CD4-positive, alpha-beta T cell (primary cell): ENCODE data around the gene MMP20. TPM values are rescaled to one million over a fixed set of nuclear protein-coding genes. Genes with fewer than 3 reads are reported as not detected.
A peak's percentile ranks its signal among the peaks of the same experiment; 100 is the strongest.

ENCODE experiments used
- ATAC-seq: fragments of 200-7000 bp; cut with Tn5 transposase; one replicate; pipeline ENCODE4 v1.10.0; 2022; ENCODE audit warnings: mild to moderate bottlenecking; ENCODE audit not compliant: poor library complexity
- CTCF ChIA-PET: fragments of 350-600 bp; sonication (Branson Sonifier 250); formaldehyde crosslinking; loops from one replicate; lab custom pipeline; 2021; ENCODE audit warnings: antibody characterized with exemption, inconsistent platforms; lab: Charles Lee
- POLR2A ChIA-PET: fragments of 350-600 bp; sonication (Branson Sonifier 250); formaldehyde crosslinking; loops from one replicate; lab custom pipeline; 2021; ENCODE audit warnings: antibody characterized with exemption, inconsistent platforms; lab: Charles Lee
- DNase-seq, 14 experiments: peaks; one replicate each; pipeline ENCODE4 v3.0.0-alpha.2; 2013 to 2020; ENCODE audit warnings: mixed read lengths in 2 of 14
- H3K27ac ChIP-seq, 2 donors: one replicate each; pipeline versions ENCODE4 v1.5.1 to v1.7.0; 2013; ENCODE audit warnings: low read length in 2 of 2, low read depth in 1 of 2, mild to moderate bottlenecking in 1 of 2
- H3K27me3 ChIP-seq, 2 experiments: 1 replicate in 1 of 2; 2 replicates in 1 of 2; pipeline versions ENCODE4 v1.6.1 to v1.7.0; 2013; ENCODE audit warnings: low read length in 2 of 2, control low read depth in 1 of 2, mild to moderate bottlenecking in 1 of 2, moderate library complexity in 1 of 2; ENCODE audit not compliant: insufficient read depth in 2 of 2, control insufficient read depth in 1 of 2
- H3K36me3 ChIP-seq: one replicate; pipeline ENCODE4 v1.6.1; 2013; ENCODE audit warnings: low read length, control low read depth; ENCODE audit not compliant: insufficient read depth
- H3K4me1 ChIP-seq: one replicate; pipeline ENCODE4 v1.6.1; 2013; ENCODE audit warnings: low read length, control low read depth; ENCODE audit not compliant: insufficient read depth
- H3K4me3 ChIP-seq: one replicate; pipeline ENCODE4 v1.5.1; 2013; ENCODE audit warnings: mild to moderate bottlenecking, low read length, moderate library complexity
- H3K9me3 ChIP-seq, 2 experiments: 1 replicate in 1 of 2; 2 replicates in 1 of 2; pipeline versions ENCODE4 v1.6.1 to v1.7.0; 2013; ENCODE audit warnings: low read length in 2 of 2, mild to moderate bottlenecking in 2 of 2, control low read depth in 1 of 2, moderate library complexity in 1 of 2; ENCODE audit not compliant: control insufficient read depth in 1 of 2, insufficient read depth in 1 of 2
- H3K27ac Mint-ChIP-seq: one replicate; pipeline ENCODE4 v1.8.0; 2020; ENCODE audit warnings: mixed read lengths
- H3K27me3 Mint-ChIP-seq: one replicate; pipeline ENCODE4 v1.8.0; 2021; ENCODE audit warnings: mixed read lengths
- H3K36me3 Mint-ChIP-seq: one replicate; pipeline ENCODE4 v1.8.0; 2021; ENCODE audit warnings: low read depth, mixed read lengths
- H3K4me1 Mint-ChIP-seq: one replicate; pipeline ENCODE4 v1.8.0; 2021; ENCODE audit warnings: low read depth, mixed read lengths
- H3K4me3 Mint-ChIP-seq: one replicate; pipeline ENCODE4 v1.8.0; 2020; ENCODE audit warnings: mild to moderate bottlenecking, mixed read lengths
- H3K9me3 Mint-ChIP-seq: one replicate; pipeline ENCODE4 v1.8.0; 2020; ENCODE audit warnings: mixed read lengths
- intact Hi-C, 2 experiments: fragments of 100-400 bp; cut with DNase I in 1 of 2; cut with micrococcal nuclease in 1 of 2; formaldehyde crosslinking; loops; one replicate each; pipeline versions ENCODE4 v1.15.1 to v1.9.0; 2023 to 2025; cut with DNase I, micrococcal nuclease
- total RNA-seq, 174 experiments: library from RNA in 2 of 174; stranded (reverse) in 2 of 174; gene quantifications; one replicate each; pipeline ENCODE4 v1.2.3 and lab custom pipeline; 2021 to 2026
- TF ChIP-seq, protein P1 (sequence below): fragments of 200-600 bp; IDR thresholded peaks from one replicate; pipeline ENCODE4 v1.8.0; 2022; ENCODE audit warnings: antibody characterized with exemption, mild to moderate bottlenecking

MMP20 gene
- total RNA-seq, 2 experiments from 2014 or later = not detected

DNA sequence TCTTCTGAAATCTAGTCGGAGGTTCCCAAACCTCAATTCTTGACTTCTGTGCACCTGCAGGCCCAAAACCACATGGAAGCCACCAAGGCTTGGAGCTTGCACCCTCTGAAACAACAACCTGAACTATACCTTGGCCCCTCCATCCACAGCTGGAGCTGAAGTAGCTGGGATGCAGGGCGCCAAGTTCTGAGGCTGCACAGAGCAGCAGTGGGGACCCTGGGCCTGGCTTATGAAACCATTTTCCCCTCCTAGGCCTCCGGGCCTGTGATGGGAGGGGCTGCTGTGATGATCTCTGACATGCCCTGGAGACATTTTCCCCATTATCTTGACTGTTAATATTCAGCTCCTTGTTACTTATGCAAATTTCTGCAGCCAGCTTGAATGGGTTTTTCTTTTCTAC, 56.3 kb downstream of the MMP20 start:
- ChIA-PET CTCF (no interaction called here), POLR2A (no interaction called here)
- Mint-ChIP-seq H3K4me1 (peaks cover under 1% of the 10 kb centered on the region), H3K36me3 (no peaks in the 10 kb centered on the region), H3K4me3 (no peak overlapping the region), H3K27me3 (no peaks in the 10 kb centered on the region), H3K27ac (no peak overlapping the region), H3K9me3 (peaks cover 7% of the 10 kb centered on the region)
- intact Hi-C loops = no loop called here
- Histone ChIP-seq H3K4me1 (no peaks in the 10 kb centered on the region), H3K9me3 (peaks cover 4 to 7% of the 10 kb centered on the region in 2 experiments), H3K36me3 (no peaks in the 10 kb centered on the region), H3K27ac (no peak overlapping the region), H3K27me3 (no peaks in the 10 kb centered on the region), H3K4me3 (no peak overlapping the region)
- ATAC-seq (no peak), DNase-seq (no peak)
- TF ChIP-seq, protein P1, sequence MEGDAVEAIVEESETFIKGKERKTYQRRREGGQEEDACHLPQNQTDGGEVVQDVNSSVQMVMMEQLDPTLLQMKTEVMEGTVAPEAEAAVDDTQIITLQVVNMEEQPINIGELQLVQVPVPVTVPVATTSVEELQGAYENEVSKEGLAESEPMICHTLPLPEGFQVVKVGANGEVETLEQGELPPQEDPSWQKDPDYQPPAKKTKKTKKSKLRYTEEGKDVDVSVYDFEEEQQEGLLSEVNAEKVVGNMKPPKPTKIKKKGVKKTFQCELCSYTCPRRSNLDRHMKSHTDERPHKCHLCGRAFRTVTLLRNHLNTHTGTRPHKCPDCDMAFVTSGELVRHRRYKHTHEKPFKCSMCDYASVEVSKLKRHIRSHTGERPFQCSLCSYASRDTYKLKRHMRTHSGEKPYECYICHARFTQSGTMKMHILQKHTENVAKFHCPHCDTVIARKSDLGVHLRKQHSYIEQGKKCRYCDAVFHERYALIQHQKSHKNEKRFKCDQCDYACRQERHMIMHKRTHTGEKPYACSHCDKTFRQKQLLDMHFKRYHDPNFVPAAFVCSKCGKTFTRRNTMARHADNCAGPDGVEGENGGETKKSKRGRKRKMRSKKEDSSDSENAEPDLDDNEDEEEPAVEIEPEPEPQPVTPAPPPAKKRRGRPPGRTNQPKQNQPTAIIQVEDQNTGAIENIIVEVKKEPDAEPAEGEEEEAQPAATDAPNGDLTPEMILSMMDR = no peak

DNA sequence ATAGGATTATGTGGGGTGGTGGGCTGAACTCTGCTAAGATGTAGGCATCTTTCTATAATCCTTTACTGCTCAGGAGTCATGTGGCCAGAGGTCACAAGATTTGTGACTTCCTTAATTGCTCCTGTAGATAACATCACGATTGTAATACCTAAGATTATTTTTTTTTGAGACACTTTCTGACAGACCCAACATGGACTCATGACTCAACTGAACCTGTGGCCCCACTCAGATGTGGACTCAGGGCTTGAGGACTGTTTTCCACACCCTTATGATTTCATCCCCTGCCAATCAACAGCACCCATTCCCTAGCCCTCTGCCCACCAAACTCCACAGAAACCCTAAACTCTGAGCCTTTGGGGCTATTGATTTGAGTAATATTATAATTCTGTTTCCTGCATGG, 59.0 kb downstream of the MMP20 start:
- Histone ChIP-seq H3K27ac (no peak overlapping the region), H3K27me3 (no peaks in the 10 kb centered on the region), H3K4me1 (peaks cover 4% of the 10 kb centered on the region), H3K36me3 (no peaks in the 10 kb centered on the region), H3K4me3 (no peak overlapping the region), H3K9me3 (peaks cover 4 to 7% of the 10 kb centered on the region in 2 experiments)
- Mint-ChIP-seq H3K4me3 (no peak overlapping the region), H3K27me3 (no peaks in the 10 kb centered on the region), H3K27ac (no peak overlapping the region), H3K9me3 (peaks cover 7% of the 10 kb centered on the region), H3K36me3 (no peaks in the 10 kb centered on the region), H3K4me1 (peaks cover 25% of the 10 kb centered on the region)
- intact Hi-C loops = no loop called here
- ChIA-PET POLR2A (no interaction called here), CTCF (no interaction called here)
- TF ChIP-seq, protein P1 = no peak
- ATAC-seq (no peak), DNase-seq (no peak)

DNA sequence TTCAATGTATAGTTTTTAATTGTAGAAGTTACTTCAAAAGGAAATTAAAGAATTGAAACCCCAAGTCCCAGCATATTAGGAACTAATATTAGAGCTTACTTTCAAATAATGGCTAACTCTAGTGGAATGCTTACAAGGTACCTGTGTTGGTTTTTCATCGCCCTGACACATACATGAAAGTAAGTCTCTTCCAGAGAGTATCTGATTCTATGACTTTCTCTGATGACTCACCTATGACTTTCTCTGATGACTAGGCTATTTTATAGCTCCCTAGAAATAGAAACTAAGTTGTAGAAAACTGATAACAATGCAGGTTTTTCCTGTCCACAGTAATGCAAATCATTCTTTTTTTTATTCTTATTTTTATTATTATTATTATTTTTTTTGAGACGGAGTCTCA, 61.0 kb downstream of the MMP20 start:
- no peak for ATAC-seq
- no peak overlapping the region for H3K27ac Mint-ChIP-seq
- intact Hi-C loops = no loop called here

More for the DNA sequence above, 61.0 kb downstream of the MMP20 start:
- Histone ChIP-seq H3K36me3 (no peaks in the 10 kb centered on the region), H3K27ac (no peak overlapping the region), H3K9me3 (peaks cover 4 to 7% of the 10 kb centered on the region in 2 experiments), H3K4me1 (peaks cover 7% of the 10 kb centered on the region), H3K27me3 (no peaks in the 10 kb centered on the region), H3K4me3 (no peak overlapping the region)
- H3K4me1 Mint-ChIP-seq = peaks cover 45% of the 10 kb centered on the region
- CTCF ChIA-PET = no interaction called here
- H3K9me3 Mint-ChIP-seq = peaks cover 6% of the 10 kb centered on the region
- no peak overlapping the region for H3K4me3 Mint-ChIP-seq
- POLR2A ChIA-PET = interaction anchor here (0.6 to 1.2 kb wide), 2 partner anchors 25 to 38 kb away, joined by 3 read pairs; no protein-coding TSS in a partner anchor
- TF ChIP-seq, protein P1 = no peak
- H3K27me3 Mint-ChIP-seq = no peaks in the 10 kb centered on the region
- peak in 1 of 14 experiments; percentile 29 for DNase-seq
- no peaks in the 10 kb centered on the region for H3K36me3 Mint-ChIP-seq
